Astrocyte (in vitro differentiated cells and primary cell): ENCODE results near the gene ERG.

Experiments
- EZH2 ChIP-seq: IDR thresholded peaks from 2 replicates; pipeline ENCODE4 v1.6.1; 2012; ENCODE audit warnings: mild to moderate bottlenecking, low read length, inconsistent platforms; ENCODE audit not compliant: insufficient read depth
- TF ChIP-seq, protein P1 (sequence below): IDR thresholded peaks from 2 replicates; pipeline ENCODE4 v1.5.1; 2011; ENCODE audit warnings: low read depth, mild to moderate bottlenecking, inconsistent platforms, low read length, moderate library complexity; ENCODE audit not compliant: insufficient read depth

DNA sequence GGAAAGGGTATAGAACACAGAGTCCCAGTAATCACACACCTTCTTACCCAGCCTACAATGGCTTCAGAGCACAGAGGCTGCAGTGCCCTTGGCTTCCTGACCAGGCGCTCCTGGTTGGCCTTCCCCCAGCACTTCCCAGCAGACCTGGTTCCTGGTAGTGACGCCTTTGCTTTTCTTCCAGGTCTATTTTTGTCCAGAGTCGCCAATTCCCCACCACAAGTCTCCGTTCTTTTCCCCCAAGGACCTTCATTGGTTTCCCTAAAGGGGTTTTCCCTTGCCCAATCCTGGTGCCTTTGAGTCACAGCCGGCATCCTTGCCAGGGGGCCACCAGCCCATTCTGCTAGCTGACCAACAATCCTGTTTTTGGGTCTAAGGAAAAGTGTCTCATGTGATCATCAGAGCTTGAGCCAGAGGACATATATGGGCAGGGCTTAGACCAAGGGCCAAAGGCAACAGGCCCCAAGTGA lies 156.7 kb downstream of the ERG start:
- TF ChIP-seq, protein P1, sequence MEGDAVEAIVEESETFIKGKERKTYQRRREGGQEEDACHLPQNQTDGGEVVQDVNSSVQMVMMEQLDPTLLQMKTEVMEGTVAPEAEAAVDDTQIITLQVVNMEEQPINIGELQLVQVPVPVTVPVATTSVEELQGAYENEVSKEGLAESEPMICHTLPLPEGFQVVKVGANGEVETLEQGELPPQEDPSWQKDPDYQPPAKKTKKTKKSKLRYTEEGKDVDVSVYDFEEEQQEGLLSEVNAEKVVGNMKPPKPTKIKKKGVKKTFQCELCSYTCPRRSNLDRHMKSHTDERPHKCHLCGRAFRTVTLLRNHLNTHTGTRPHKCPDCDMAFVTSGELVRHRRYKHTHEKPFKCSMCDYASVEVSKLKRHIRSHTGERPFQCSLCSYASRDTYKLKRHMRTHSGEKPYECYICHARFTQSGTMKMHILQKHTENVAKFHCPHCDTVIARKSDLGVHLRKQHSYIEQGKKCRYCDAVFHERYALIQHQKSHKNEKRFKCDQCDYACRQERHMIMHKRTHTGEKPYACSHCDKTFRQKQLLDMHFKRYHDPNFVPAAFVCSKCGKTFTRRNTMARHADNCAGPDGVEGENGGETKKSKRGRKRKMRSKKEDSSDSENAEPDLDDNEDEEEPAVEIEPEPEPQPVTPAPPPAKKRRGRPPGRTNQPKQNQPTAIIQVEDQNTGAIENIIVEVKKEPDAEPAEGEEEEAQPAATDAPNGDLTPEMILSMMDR: no peak
- TF ChIP-seq EZH2: no peak
